NCI-H146 treated with DMSO at 0.1 percent for 48 hours (cell line): ENCODE data around the gene IL16.
"Not testable (repeated sequence)": the region's sequence is repeated elsewhere in the genome, so short reads cannot be mapped to it uniquely, and the experiment has no call there.

Source experiments
- DNase-seq: peaks from one replicate; lab custom pipeline; 2025; ENCODE audit not compliant: unreplicated experiment; lab: John Stamatoyannopoulos, UW

Gene IL16

GRCh38 chr15:81331600-81331999 lies 134.9 kb downstream of the IL16 start:
- DNase-seq, result no peak

- DNase-seq, result no peak
Observed at GRCh38 chr15:81332326-81332725, 135.6 kb downstream of the IL16 start.

GRCh38 chr15:81333363-81333762 lies 136.7 kb downstream of the IL16 start:
- DNase-seq, result no peak

GRCh38 chr15:81334768-81335435 lies 138.2 kb downstream of the IL16 start:
- peak; percentile 61 for DNase-seq

- no peak for DNase-seq
Observed at GRCh38 chr15:81335631-81336030, 139.0 kb downstream of the IL16 start.

- DNase-seq, result no peak
Observed at GRCh38 chr15:81336568-81336967, 139.9 kb downstream of the IL16 start.

GRCh38 chr15:81337241-81337640 lies 140.6 kb downstream of the IL16 start:
- DNase-seq, result no peak

GRCh38 chr15:81337713-81338157 lies 141.1 kb downstream of the IL16 start:
- no peak for DNase-seq

- DNase-seq, result no peak
Observed at GRCh38 chr15:81338170-81339007, 141.7 kb downstream of the IL16 start.

GRCh38 chr15:81339321-81339720 lies 142.6 kb downstream of the IL16 start:
- no peak for DNase-seq

- DNase-seq, result no peak
Observed at GRCh38 chr15:81339851-81340250, 143.2 kb downstream of the IL16 start.

GRCh38 chr15:81341351-81341750 lies 144.7 kb downstream of the IL16 start:
- no peak for DNase-seq

- no peak for DNase-seq
Observed at GRCh38 chr15:81343371-81343770, 146.7 kb downstream of the IL16 start.

GRCh38 chr15:81346611-81347010 lies 149.9 kb downstream of the IL16 start:
- no peak for DNase-seq

- no peak for DNase-seq
Observed at GRCh38 chr15:81347910-81348309, 151.2 kb downstream of the IL16 start.

- not testable (repeated sequence) for DNase-seq
Observed at GRCh38 chr15:81348691-81349090, 152.0 kb downstream of the IL16 start.

- no peak for DNase-seq
Observed at GRCh38 chr15:81349271-81349670, 152.6 kb downstream of the IL16 start.

- DNase-seq, result no peak
Observed at GRCh38 chr15:81351651-81352050, 155.0 kb downstream of the IL16 start.

- DNase-seq, result no peak
Observed at GRCh38 chr15:81356252-81356651, 159.6 kb downstream of the IL16 start.

- no peak for DNase-seq
Observed at GRCh38 chr15:81357180-81357686, 160.6 kb downstream of the IL16 start.

- DNase-seq, result no peak
Observed at GRCh38 chr15:81358248-81358647, 161.6 kb downstream of the IL16 start.

GRCh38 chr15:81360491-81360890 lies 163.8 kb downstream of the IL16 start:
- no peak for DNase-seq
